GM23338 (cell line): ENCODE results near the gene FUT3. TPM values are rescaled to one million over a fixed set of nuclear protein-coding genes. Genes with fewer than 3 reads are reported as not detected.

ENCODE experiments used
- ATAC-seq: fragments of 200-7000 bp; cut with Tn5 transposase; 3 replicates; pipeline ENCODE4 v1.9.1; 2020
- DNase-seq: peaks from one replicate; pipeline ENCODE4 v3.0.0-alpha.2; 2015; ENCODE audit warnings: low spot score
- H2AFZ ChIP-seq: fragments of 200-600 bp; sonication (generic); 2 replicates; pipeline ENCODE4 v1.8.0; 2016; ENCODE audit warnings: antibody characterized with exemption, mild to moderate bottlenecking, moderate library complexity
- H3F3A ChIP-seq: fragments of 200-600 bp; sonication (generic); replicated peaks from 2 replicates; pipeline ENCODE4 v1.8.0; 2017; ENCODE audit warnings: antibody characterized with exemption, mixed run types, low read depth
- H3K27ac ChIP-seq: fragments of 200-600 bp; sonication (generic); 2 replicates; pipeline ENCODE4 v1.6.1; 2016; ENCODE audit warnings: low read depth
- H3K27me3 ChIP-seq: fragments of 200-600 bp; sonication (generic); 2 replicates; pipeline ENCODE4 v1.8.0; 2016; ENCODE audit warnings: mild to moderate bottlenecking, mixed run types, moderate library complexity; ENCODE audit not compliant: insufficient read depth
- H3K36me3 ChIP-seq: fragments of 200-600 bp; sonication (generic); 2 replicates; pipeline ENCODE4 v1.8.0; 2016; ENCODE audit warnings: mild to moderate bottlenecking; ENCODE audit not compliant: insufficient read depth
- H3K4me1 ChIP-seq: fragments of 200-600 bp; sonication (generic); 2 replicates; pipeline ENCODE4 v1.8.0; 2016; ENCODE audit warnings: mild to moderate bottlenecking, moderate library complexity; ENCODE audit not compliant: insufficient read depth
- H3K4me2 ChIP-seq: fragments of 200-600 bp; sonication (generic); 2 replicates; pipeline ENCODE4 v1.7.1; 2017; ENCODE audit warnings: mixed run types
- H3K4me3 ChIP-seq: fragments of 200-600 bp; sonication (generic); 2 replicates; pipeline ENCODE4 v1.6.1; 2016; ENCODE audit warnings: mixed run types
- H3K79me2 ChIP-seq: fragments of 200-600 bp; sonication (generic); replicated peaks from 2 replicates; pipeline ENCODE4 v1.8.0; 2017; ENCODE audit warnings: mild to moderate bottlenecking; ENCODE audit not compliant: insufficient read depth
- H3K9me2 ChIP-seq: fragments of 200-600 bp; sonication (generic); 2 replicates; pipeline ENCODE4 v1.8.0; 2017; ENCODE audit not compliant: insufficient read depth
- H4K20me1 ChIP-seq: fragments of 200-600 bp; sonication (generic); replicated peaks from 2 replicates; pipeline ENCODE4 v1.8.0; 2017; ENCODE audit warnings: mild to moderate bottlenecking; ENCODE audit not compliant: insufficient read depth
- H3K27ac Mint-ChIP-seq: 2 replicates; pipeline ENCODE4 v1.8.0; 2020; ENCODE audit warnings: inconsistent platforms, mild to moderate bottlenecking, moderate library complexity, mixed read lengths
- H3K27me3 Mint-ChIP-seq: 3 replicates; pipeline ENCODE4 v1.8.0; 2022; ENCODE audit warnings: low read depth, mild to moderate bottlenecking, moderate library complexity, mixed read lengths, inconsistent platforms; ENCODE audit not compliant: insufficient read depth, poor library complexity
- H3K36me3 Mint-ChIP-seq: 3 replicates; pipeline ENCODE4 v1.8.0; 2021; ENCODE audit warnings: low read depth, mild to moderate bottlenecking, inconsistent platforms, moderate library complexity, mixed read lengths
- H3K4me1 Mint-ChIP-seq: 3 replicates; pipeline ENCODE4 v1.8.0; 2020; ENCODE audit warnings: mild to moderate bottlenecking, inconsistent platforms, mixed read lengths
- H3K4me3 Mint-ChIP-seq: 3 replicates; pipeline ENCODE4 v1.8.0; 2021; ENCODE audit warnings: moderate library complexity, mild to moderate bottlenecking, inconsistent platforms, mixed read lengths
- H3K9me3 Mint-ChIP-seq: 3 replicates; pipeline ENCODE4 v1.8.0; 2020; ENCODE audit warnings: moderate library complexity, mild to moderate bottlenecking, inconsistent platforms, mixed read lengths
- CTCF ChIP-seq, 2 experiments: fragments of 200-600 bp in 1 of 2; sonication (generic) in 1 of 2; conservative IDR thresholded peaks; 2 replicates each; pipeline versions ENCODE4 v1.5.1 to v1.6.1; 2016 to 2017; ENCODE audit warnings: antibody characterized with exemption in 2 of 2, low read depth in 2 of 2, mild to moderate bottlenecking in 2 of 2, moderate library complexity in 1 of 2
- EZH2phosphoT487 ChIP-seq: fragments of 200-600 bp; sonication (generic); IDR thresholded peaks from one replicate; pipeline ENCODE4 v1.8.1; 2018; ENCODE audit warnings: antibody characterized with exemption; ENCODE audit not compliant: unreplicated experiment
- POLR2AphosphoS5 ChIP-seq: IDR thresholded peaks from 2 replicates; pipeline ENCODE4 v1.6.1; 2016; ENCODE audit warnings: antibody characterized with exemption, low read depth
- REST ChIP-seq: IDR thresholded peaks from one replicate; pipeline ENCODE4 v1.6.1; 2018; ENCODE audit warnings: antibody characterized with exemption; ENCODE audit not compliant: unreplicated experiment
- STAT1 ChIP-seq: IDR thresholded peaks from one replicate; pipeline ENCODE4 v1.6.1; 2016; ENCODE audit warnings: antibody characterized with exemption; ENCODE audit not compliant: unreplicated experiment
- ZNF114 ChIP-seq: fragments of 250-450 bp; sonication (Bioruptor Pico); IDR thresholded peaks from 2 replicates; pipeline ENCODE4 v1.5.0; 2020; ENCODE audit warnings: mild to moderate bottlenecking, moderate library complexity
- polyA plus RNA-seq: library from polyadenylated mRNA; unstranded; fragments of >200 nt; fragmentation: Nextera tagmentation; extraction: Ambion mirVana; gene quantifications from 2 replicates; pipeline ENCODE4 v1.2.1, GENCODE V29; 2016
- total RNA-seq: library from RNA; depleted of rRNA; stranded (reverse); fragments of >200 nt; shearing (Covaris generic); gene quantifications from 2 replicates; pipeline ENCODE4 v1.2.3, GENCODE V29; 2014
- TF ChIP-seq, protein P1 (sequence below): fragments of 250-450 bp; sonication (Bioruptor Pico); IDR thresholded peaks from 2 replicates; pipeline ENCODE4 v1.5.0; 2020; ENCODE audit warnings: mild to moderate bottlenecking, moderate library complexity

The FUT3 gene
- total and polyA plus RNA-seq, 2 experiments from 2014 or later, result 0.45 TPM; not detected in 1

GRCh38 chr19:5864013-5864720, 12.9 kb upstream of the FUT3 start (continued):
- TF ChIP-seq, protein P1, sequence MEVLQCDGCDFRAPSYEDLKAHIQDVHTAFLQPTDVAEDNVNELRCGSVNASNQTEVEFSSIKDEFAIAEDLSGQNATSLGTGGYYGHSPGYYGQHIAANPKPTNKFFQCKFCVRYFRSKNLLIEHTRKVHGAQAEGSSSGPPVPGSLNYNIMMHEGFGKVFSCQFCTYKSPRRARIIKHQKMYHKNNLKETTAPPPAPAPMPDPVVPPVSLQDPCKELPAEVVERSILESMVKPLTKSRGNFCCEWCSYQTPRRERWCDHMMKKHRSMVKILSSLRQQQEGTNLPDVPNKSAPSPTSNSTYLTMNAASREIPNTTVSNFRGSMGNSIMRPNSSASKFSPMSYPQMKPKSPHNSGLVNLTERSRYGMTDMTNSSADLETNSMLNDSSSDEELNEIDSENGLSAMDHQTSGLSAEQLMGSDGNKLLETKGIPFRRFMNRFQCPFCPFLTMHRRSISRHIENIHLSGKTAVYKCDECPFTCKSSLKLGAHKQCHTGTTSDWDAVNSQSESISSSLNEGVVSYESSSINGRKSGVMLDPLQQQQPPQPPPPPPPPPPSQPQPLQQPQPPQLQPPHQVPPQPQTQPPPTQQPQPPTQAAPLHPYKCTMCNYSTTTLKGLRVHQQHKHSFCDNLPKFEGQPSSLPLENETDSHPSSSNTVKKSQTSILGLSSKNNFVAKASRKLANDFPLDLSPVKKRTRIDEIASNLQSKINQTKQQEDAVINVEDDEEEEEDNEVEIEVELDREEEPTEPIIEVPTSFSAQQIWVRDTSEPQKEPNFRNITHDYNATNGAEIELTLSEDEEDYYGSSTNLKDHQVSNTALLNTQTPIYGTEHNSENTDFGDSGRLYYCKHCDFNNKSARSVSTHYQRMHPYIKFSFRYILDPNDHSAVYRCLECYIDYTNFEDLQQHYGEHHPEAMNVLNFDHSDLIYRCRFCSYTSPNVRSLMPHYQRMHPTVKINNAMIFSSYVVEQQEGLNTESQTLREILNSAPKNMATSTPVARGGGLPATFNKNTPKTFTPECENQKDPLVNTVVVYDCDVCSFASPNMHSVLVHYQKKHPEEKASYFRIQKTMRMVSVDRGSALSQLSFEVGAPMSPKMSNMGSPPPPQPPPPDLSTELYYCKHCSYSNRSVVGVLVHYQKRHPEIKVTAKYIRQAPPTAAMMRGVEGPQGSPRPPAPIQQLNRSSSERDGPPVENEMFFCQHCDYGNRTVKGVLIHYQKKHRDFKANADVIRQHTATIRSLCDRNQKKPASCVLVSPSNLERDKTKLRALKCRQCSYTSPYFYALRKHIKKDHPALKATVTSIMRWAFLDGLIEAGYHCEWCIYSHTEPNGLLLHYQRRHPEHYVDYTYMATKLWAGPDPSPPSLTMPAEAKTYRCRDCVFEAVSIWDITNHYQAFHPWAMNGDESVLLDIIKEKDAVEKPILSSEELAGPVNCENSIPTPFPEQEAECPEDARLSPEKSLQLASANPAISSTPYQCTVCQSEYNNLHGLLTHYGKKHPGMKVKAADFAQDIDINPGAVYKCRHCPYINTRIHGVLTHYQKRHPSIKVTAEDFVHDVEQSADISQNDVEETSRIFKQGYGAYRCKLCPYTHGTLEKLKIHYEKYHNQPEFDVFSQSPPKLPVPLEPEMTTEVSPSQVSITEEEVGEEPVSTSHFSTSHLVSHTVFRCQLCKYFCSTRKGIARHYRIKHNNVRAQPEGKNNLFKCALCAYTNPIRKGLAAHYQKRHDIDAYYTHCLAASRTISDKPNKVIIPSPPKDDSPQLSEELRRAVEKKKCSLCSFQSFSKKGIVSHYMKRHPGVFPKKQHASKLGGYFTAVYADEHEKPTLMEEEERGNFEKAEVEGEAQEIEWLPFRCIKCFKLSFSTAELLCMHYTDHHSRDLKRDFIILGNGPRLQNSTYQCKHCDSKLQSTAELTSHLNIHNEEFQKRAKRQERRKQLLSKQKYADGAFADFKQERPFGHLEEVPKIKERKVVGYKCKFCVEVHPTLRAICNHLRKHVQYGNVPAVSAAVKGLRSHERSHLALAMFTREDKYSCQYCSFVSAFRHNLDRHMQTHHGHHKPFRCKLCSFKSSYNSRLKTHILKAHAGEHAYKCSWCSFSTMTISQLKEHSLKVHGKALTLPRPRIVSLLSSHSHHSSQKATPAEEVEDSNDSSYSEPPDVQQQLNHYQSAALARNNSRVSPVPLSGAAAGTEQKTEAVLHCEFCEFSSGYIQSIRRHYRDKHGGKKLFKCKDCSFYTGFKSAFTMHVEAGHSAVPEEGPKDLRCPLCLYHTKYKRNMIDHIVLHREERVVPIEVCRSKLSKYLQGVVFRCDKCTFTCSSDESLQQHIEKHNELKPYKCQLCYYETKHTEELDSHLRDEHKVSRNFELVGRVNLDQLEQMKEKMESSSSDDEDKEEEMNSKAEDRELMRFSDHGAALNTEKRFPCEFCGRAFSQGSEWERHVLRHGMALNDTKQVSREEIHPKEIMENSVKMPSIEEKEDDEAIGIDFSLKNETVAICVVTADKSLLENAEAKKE, result no peak

- H3K36me3 ChIP-seq, result no peaks in the 10 kb centered on the region
- Mint-ChIP-seq H3K36me3 (no peaks in the 10 kb centered on the region; the same call in 2 of the 3 replicates), H3K27me3 (peaks cover 13% of the 10 kb centered on the region), H3K9me3 (peaks cover 3% of the 10 kb centered on the region; the same call in 1 of the 3 replicates), H3K4me1 (no peaks in the 10 kb centered on the region), H3K27ac (no peak overlapping the region), H3K4me3 (no peak overlapping the region)
- H3K4me3 ChIP-seq, result no peak overlapping the region
- H3K27me3 ChIP-seq, result no peaks in the 10 kb centered on the region
- ATAC-seq (no peak), DNase-seq (no peak)
- no peaks in the 10 kb centered on the region for H3K79me2 ChIP-seq
- no peak overlapping the region for H2AFZ ChIP-seq
- no peaks in the 10 kb centered on the region for H3F3A ChIP-seq
- H3K27ac ChIP-seq, result no peak overlapping the region
- H3K4me1 ChIP-seq, result no peaks in the 10 kb centered on the region
- no peaks in the 10 kb centered on the region for H3K9me2 ChIP-seq
- H3K4me2 ChIP-seq, result no peak overlapping the region
- no peaks in the 10 kb centered on the region for H4K20me1 ChIP-seq
- no peak for TF ChIP-seq EZH2phosphoT487
- no peak for TF ChIP-seq POLR2AphosphoS5
- TF ChIP-seq CTCF (conservative IDR thresholded peaks at IDR 0.05; ENCODE audit: low read depth in 2 of 2), result no peak
- TF ChIP-seq REST, result no peak
- no peak for TF ChIP-seq STAT1
- no peak for TF ChIP-seq ZNF114 (CRISPR knock-in tag)
Measured at GRCh38 chr19:5863030-5863665, 11.9 kb upstream of the FUT3 start.
